ENCODE measurements around the gene GPR143. TPM values are rescaled to one million over a fixed set of nuclear protein-coding genes. Genes with fewer than 3 reads are reported as not detected.

GPR143 gene
- total and polyA plus RNA-seq, 10 of the 15 experiments (the other 5 are each of a cell fraction or from before 2014, with no cell fraction given): 0.05 to 0.31 (median 0.15) TPM; not detected in 5

DNA sequence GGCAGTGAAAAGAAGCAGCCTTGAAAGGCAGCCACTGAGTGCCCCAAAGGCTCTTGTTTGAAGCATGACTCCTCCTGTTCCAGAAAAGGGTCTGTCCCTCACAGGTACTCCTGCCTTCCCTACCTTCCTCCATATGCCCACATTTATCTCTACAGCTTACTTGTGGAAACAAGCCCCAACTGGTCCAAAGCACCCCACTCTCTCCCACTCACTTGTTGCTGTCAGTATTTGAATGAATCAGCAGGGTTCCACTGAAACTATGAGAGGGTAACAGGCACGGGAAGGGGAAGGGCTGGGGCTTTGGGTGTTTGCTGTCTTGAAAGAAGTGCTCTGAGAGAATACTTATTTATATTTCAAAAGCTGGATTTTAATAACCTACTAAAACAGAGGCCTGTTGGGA, 34.9 kb downstream of the GPR143 start (continued):
- TF ChIP-seq CUX1 (IDR thresholded peaks at IDR 0.05; ENCODE audit: insufficient replicate concordance, low read depth, low read length) (no peak), IKZF1 (conservative IDR thresholded peaks at IDR 0.05) (0 out of 2 replicates have a peak, but pooled peaks have one; percentile 33), HDAC2 (IDR thresholded peaks at IDR 0.05) (no peak), TCF3 (IDR thresholded peaks at IDR 0.05; ENCODE audit: borderline replicate concordance, insufficient read depth, low read depth, low read length) (no peak), YBX1 (IDR thresholded peaks at IDR 0.05) (no peak), SMAD1 (IDR thresholded peaks at IDR 0.05; ENCODE audit: low read depth, partially characterized antibody) (no peak), RELA (IDR thresholded peaks at IDR 0.05; ENCODE audit: borderline replicate concordance, partially characterized antibody) (no peak), IKZF2 (IDR thresholded peaks at IDR 0.05) (peak; percentile 39 to 67; a peak in 3 of 4 replicates), JUNB (IDR thresholded peaks at IDR 0.05) (peak; percentile 54), SMC3 (IDR thresholded peaks at IDR 0.05; ENCODE audit: borderline replicate concordance, low read length) (no peak), ATF7 (IDR thresholded peaks at IDR 0.05; ENCODE audit: low read depth) (no peak), PAX5 (IDR thresholded peaks at IDR 0.05; ENCODE audit: borderline replicate concordance, low read depth, low read length) (peak; percentile 23; the same call in 1 of the 2 replicates), EED (IDR thresholded peaks at IDR 0.05; ENCODE audit: low read depth) (peak; percentile 68), NBN (IDR thresholded peaks at IDR 0.05) (no peak), EGR1 (IDR thresholded peaks at IDR 0.05; ENCODE audit: borderline replicate concordance in 1 of 2, low read depth in 2 of 2, low read length in 2 of 2) (0 out of 3 replicates have a peak, but pooled peaks of 1 of the 2 experiments have one; percentile 13), BHLHE40 (IDR thresholded peaks at IDR 0.05; ENCODE audit: borderline replicate concordance in 1 of 2, low read depth in 2 of 2, low read length in 1 of 2) (peak; percentile 23 to 53; a peak in 1 of 4 replicates), EZH2 (IDR thresholded peaks at IDR 0.05; ENCODE audit: borderline replicate concordance, control insufficient read depth, low read depth, low read length) (no peak), MTA2 (IDR thresholded peaks at IDR 0.05; ENCODE audit: low read depth) (no peak), BCL11A (IDR thresholded peaks at IDR 0.05; ENCODE audit: low read depth, low read length) (peak; percentile 44; the same call in 1 of the 2 replicates), RUNX3 (IDR thresholded peaks at IDR 0.05; ENCODE audit: low read length) (peak; percentile 36), HDGF (IDR thresholded peaks at IDR 0.05) (no peak), POLR2A (IDR thresholded peaks at IDR 0.05; ENCODE audit: low read depth, low read length) (no peak)
- TF ChIP-seq, protein P1, sequence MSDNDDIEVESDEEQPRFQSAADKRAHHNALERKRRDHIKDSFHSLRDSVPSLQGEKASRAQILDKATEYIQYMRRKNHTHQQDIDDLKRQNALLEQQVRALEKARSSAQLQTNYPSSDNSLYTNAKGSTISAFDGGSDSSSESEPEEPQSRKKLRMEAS (IDR thresholded peaks at IDR 0.05; ENCODE audit: low read depth, low read length): no peak
- TF ChIP-seq, protein P2, sequence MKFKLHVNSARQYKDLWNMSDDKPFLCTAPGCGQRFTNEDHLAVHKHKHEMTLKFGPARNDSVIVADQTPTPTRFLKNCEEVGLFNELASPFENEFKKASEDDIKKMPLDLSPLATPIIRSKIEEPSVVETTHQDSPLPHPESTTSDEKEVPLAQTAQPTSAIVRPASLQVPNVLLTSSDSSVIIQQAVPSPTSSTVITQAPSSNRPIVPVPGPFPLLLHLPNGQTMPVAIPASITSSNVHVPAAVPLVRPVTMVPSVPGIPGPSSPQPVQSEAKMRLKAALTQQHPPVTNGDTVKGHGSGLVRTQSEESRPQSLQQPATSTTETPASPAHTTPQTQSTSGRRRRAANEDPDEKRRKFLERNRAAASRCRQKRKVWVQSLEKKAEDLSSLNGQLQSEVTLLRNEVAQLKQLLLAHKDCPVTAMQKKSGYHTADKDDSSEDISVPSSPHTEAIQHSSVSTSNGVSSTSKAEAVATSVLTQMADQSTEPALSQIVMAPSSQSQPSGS (IDR thresholded peaks at IDR 0.05; ENCODE audit: low read length): no peak

Measured in GM12878 (cell line).